ENCODE data around the gene HS6ST3.

HS6ST3 gene

GRCh38 chr13:96734499-96734898, 644.6 kb downstream of the HS6ST3 start:
- no peak for TF ChIP-seq CTCF (IDR thresholded peaks at IDR 0.05; ENCODE audit: control insufficient read depth, insufficient read depth, low read depth, low read length, missing control alignments)
- H3K4me3 ChIP-seq (ENCODE audit: control insufficient read depth, low read depth, low read length) = no peak overlapping the region
- DNase-seq (ENCODE audit: low read depth) = no peak

DNA sequence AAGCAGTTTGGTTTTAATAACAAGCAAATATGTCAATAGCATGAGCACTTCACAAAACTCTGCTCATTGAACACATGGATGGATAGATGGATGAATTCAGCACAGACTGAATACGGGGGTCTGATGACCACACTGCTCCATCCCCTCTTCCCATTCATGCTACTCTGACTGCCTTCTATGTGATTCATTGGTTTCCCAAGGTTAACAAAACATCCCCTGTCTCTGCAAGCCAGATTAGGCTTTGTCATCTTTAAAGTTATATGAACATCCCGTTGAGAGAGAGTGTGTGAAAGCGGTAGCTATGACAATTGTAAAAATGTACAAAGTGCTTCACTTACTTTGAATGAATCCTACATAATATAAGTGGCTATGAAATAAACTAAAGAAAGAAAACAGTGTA, 651.9 kb downstream of the HS6ST3 start:
- no peak for TF ChIP-seq CTCF (IDR thresholded peaks at IDR 0.05; ENCODE audit: control insufficient read depth, insufficient read depth, low read depth, low read length, missing control alignments)
- DNase-seq (ENCODE audit: low read depth) = no peak
- no peak overlapping the region for H3K4me3 ChIP-seq (ENCODE audit: control insufficient read depth, low read depth, low read length)

DNA sequence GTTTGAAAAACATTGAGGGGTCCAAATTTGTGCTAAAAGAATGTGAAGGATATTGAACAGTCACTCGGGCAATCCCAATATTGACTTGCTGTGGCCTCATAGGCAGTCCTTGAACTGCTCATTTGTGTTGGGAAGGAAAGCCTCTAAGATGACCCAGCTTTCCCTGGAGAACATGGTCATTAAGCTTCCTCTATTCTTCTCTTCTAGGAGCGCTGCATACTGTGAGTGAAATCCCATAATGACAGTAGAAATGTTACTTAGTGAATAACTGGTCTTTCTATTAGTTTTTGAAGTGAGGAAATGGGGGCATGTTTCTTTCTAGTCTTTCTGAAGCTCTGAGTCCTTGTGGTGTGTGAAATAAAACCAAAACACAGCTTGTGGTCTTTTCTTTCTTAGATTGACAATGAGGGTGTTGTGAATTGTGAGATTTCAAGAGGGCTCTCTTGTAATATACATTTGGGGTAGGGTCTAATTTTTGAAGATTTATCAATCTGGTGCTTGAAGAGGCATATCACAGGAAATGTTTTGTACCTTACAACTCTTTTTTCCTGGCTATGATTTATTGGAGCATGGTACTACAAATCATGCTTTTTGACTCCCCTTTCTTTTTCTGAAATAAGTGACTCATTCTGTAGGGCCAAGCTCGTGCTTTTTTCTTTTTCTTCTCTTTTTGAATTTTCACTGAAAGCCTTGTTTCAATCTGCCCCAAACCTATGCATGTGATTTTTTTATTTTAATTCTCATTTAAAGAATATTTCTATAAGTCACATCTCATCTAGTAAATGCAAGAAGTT, 653.6 kb downstream of the HS6ST3 start:
- no peak overlapping the region for H3K4me3 ChIP-seq (ENCODE audit: control insufficient read depth, low read depth, low read length)
- no peak for TF ChIP-seq CTCF (IDR thresholded peaks at IDR 0.05; ENCODE audit: control insufficient read depth, insufficient read depth, low read depth, low read length, missing control alignments)
- DNase-seq (ENCODE audit: low read depth) = no peak

DNA sequence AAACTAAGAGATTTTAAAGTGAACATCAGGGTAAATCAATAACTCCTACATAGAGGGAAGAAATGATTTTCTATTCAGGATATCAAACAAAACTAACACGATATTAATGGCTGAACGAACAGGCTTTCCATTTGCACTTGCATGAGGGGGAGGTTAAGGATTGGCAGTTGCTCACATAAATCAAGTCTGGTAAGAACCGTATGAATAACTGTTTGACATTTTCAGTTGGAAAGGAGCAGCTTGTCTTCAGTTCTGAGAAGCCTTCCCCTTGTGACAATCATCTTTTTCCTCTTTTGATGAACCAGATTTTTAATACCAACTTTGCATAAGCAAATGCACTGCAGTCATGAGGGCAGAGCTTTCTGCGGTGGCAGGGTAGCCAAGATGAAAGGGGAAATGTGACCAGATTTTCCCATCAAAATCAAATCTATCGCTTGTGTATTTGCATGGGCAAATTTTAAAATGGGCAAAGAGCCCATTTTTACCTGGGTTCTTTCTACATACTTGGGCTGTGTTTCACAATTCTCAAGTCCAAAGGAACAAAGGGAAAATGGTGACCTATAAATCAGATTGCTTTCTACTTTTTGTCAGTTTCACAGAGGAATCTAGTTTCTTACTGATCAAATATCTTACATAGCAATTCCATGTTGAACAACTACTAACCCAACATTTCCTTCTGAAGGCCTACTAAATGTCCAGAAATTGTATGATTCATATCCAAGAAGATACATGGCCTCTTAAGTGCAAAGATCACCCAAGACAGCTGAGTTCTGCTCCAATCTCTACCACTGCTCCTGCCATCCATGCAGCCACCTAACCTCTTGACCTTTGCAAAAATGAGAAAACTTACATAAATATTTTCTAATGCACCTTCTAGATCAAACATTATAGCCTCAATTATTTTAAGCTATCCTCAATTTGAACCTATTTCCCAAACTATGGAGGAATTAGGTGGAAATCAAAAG, 654.7 kb downstream of the HS6ST3 start:
- DNase-seq (ENCODE audit: low read depth) = no peak
- no peak overlapping the region for H3K4me3 ChIP-seq (ENCODE audit: control insufficient read depth, low read depth, low read length)
- no peak for TF ChIP-seq CTCF (IDR thresholded peaks at IDR 0.05; ENCODE audit: control insufficient read depth, insufficient read depth, low read depth, low read length, missing control alignments)

DNA sequence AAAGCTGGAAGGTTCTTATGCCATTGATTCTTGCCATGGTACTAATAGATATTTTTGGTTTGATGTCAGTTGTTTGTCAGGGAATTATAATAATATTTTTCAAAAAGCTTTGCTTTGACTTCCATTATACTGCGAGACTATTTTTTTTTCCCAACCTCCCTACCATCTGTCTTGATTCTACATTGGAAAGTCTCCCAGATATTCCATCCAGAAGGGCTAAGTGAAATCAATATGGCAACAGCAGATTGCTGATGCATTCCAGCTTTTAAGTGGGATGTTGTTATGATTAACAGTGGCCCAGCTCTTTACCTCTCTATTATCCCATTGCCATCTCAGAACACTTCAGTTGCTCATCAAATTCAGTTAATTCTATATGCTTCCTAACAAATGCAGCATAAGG, 657.0 kb downstream of the HS6ST3 start:
- TF ChIP-seq CTCF (IDR thresholded peaks at IDR 0.05; ENCODE audit: control insufficient read depth, insufficient read depth, low read depth, low read length, missing control alignments) = no peak
- no peak for DNase-seq (ENCODE audit: low read depth)
- H3K4me3 ChIP-seq (ENCODE audit: control insufficient read depth, low read depth, low read length) = no peak overlapping the region

GRCh38 chr13:96749825-96750224, 659.9 kb downstream of the HS6ST3 start:
- no peak for TF ChIP-seq CTCF (IDR thresholded peaks at IDR 0.05; ENCODE audit: control insufficient read depth, insufficient read depth, low read depth, low read length, missing control alignments)
- H3K4me3 ChIP-seq (ENCODE audit: control insufficient read depth, low read depth, low read length) = no peak overlapping the region
- no peak for DNase-seq (ENCODE audit: low read depth)
